ENCODE results near the gene SMARCB1.

Gene SMARCB1

GRCh38 chr22:23787600-23787896, 782 bp downstream of the SMARCB1 start:
- no peaks in the 10 kb centered on the region for H3K9me3 ChIP-seq (ENCODE audit: severe bottlenecking)
- H3K27me3 ChIP-seq (ENCODE audit: insufficient read depth, low read depth, severe bottlenecking): no peaks in the 10 kb centered on the region
- no peak for TF ChIP-seq CTCF (IDR thresholded peaks at IDR 0.05; ENCODE audit: low read depth, low read length)
- peak overlapping the region; percentile 100 for H3K27ac ChIP-seq
- peak overlapping the region; percentile 79 for H3K4me3 ChIP-seq (ENCODE audit: low read depth, low read length)
- H3K36me3 ChIP-seq: peaks cover 45% of the 10 kb centered on the region
- no peak for DNase-seq

GRCh38 chr22:23787910-23788309, 1.1 kb downstream of the SMARCB1 start:
- Histone ChIP-seq H3K27ac (peak overlapping the region; percentile 100), H3K36me3 (peaks cover 48% of the 10 kb centered on the region), H3K27me3 (ENCODE audit: insufficient read depth, low read depth, severe bottlenecking) (no peaks in the 10 kb centered on the region), H3K4me3 (ENCODE audit: low read depth, low read length) (peak overlapping the region; percentile 79), H3K9me3 (ENCODE audit: severe bottlenecking) (no peaks in the 10 kb centered on the region)
- DNase-seq: no peak
- no peak for TF ChIP-seq CTCF (IDR thresholded peaks at IDR 0.05; ENCODE audit: low read depth, low read length)

GRCh38 chr22:23789121-23789520, 2.4 kb downstream of the SMARCB1 start:
- Histone ChIP-seq H3K9me3 (ENCODE audit: severe bottlenecking) (no peaks in the 10 kb centered on the region), H3K27ac (no peak overlapping the region), H3K4me3 (ENCODE audit: low read depth, low read length) (no peak overlapping the region), H3K27me3 (ENCODE audit: insufficient read depth, low read depth, severe bottlenecking) (no peaks in the 10 kb centered on the region), H3K36me3 (peaks cover 60% of the 10 kb centered on the region)
- no peak for DNase-seq
- no peak for TF ChIP-seq CTCF (IDR thresholded peaks at IDR 0.05; ENCODE audit: low read depth, low read length)

- no peak for DNase-seq
- Histone ChIP-seq H3K36me3 (peaks cover 65% of the 10 kb centered on the region), H3K27ac (no peak overlapping the region), H3K9me3 (ENCODE audit: severe bottlenecking) (no peaks in the 10 kb centered on the region), H3K4me3 (ENCODE audit: low read depth, low read length) (no peak overlapping the region), H3K27me3 (ENCODE audit: insufficient read depth, low read depth, severe bottlenecking) (no peaks in the 10 kb centered on the region)
- 0 out of 2 replicates have a peak, but pooled peaks have one; percentile 26 for TF ChIP-seq CTCF (IDR thresholded peaks at IDR 0.05; ENCODE audit: low read depth, low read length)
Observed at GRCh38 chr22:23789638-23790037, 2.9 kb downstream of the SMARCB1 start.

GRCh38 chr22:23790819-23791737, 4.3 kb downstream of the SMARCB1 start:
- DNase-seq: no peak
- no peak for TF ChIP-seq CTCF (IDR thresholded peaks at IDR 0.05; ENCODE audit: low read depth, low read length)
- Histone ChIP-seq H3K27ac (no peak overlapping the region), H3K27me3 (ENCODE audit: insufficient read depth, low read depth, severe bottlenecking) (no peaks in the 10 kb centered on the region), H3K36me3 (peaks cover 78% of the 10 kb centered on the region), H3K4me3 (ENCODE audit: low read depth, low read length) (no peak overlapping the region), H3K9me3 (ENCODE audit: severe bottlenecking) (no peaks in the 10 kb centered on the region)

Data from WERI-Rb-1 (cell line).